HG02642 (cell line): ENCODE measurements around the gene HCN1.
"Not testable (repeated sequence)": the region's sequence is repeated elsewhere in the genome, so short reads cannot be mapped to it uniquely, and the experiment has no call there.

Source experiments
- ATAC-seq: cut with Tn5 transposase; IDR thresholded peaks from one replicate; pipeline ENCODE4 v1.9.1; 2021; ENCODE audit warnings: mild to moderate bottlenecking; ENCODE audit not compliant: unreplicated experiment, poor library complexity

Gene HCN1

GRCh38 chr5:45335346-45335745, 360.8 kb downstream of the HCN1 start:
- ATAC-seq: no peak

GRCh38 chr5:45334939-45335338, 361.2 kb downstream of the HCN1 start:
- no peak for ATAC-seq

GRCh38 chr5:45312627-45313026, 383.6 kb downstream of the HCN1 start:
- not testable (repeated sequence) for ATAC-seq

DNA sequence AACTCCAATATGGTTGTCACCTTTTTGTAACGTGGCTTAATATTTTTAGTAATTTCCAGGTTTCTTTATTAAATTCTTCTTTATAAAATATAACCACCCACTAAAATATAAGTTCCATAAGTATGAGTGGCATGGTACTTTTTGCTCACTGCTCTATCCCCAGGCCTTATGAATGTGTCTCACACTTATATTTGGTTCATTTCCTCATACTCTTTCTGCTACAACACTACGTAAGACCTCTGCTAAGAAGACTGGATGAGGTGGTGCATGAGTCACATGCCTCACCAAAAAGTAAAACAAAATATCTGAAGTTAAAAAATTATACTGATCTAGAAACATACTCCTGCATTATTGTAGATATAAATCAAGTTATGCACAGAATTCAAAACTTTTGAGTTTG, 400.9 kb downstream of the HCN1 start:
- no peak for ATAC-seq

GRCh38 chr5:45288746-45289145, 407.4 kb downstream of the HCN1 start:
- ATAC-seq: no peak

DNA sequence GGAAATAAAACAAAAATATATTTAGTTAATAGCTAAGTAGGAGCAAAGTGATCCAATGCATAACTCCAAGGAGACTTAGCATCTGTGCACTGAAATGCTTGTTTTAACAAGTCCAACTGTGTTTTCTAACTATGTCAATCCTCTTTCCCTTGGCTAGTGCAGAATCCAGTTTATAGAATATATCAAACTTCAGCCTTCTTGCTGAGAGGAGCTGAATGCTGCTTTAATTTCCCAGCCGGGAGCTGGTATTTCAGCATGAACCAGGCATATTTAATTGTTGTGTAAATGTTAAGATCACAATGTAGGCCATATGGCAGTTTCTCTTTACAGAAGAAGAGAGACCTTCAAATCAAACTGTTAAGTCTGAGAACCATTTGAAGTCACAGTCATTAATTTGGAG, 411.7 kb downstream of the HCN1 start:
- no peak for ATAC-seq

DNA sequence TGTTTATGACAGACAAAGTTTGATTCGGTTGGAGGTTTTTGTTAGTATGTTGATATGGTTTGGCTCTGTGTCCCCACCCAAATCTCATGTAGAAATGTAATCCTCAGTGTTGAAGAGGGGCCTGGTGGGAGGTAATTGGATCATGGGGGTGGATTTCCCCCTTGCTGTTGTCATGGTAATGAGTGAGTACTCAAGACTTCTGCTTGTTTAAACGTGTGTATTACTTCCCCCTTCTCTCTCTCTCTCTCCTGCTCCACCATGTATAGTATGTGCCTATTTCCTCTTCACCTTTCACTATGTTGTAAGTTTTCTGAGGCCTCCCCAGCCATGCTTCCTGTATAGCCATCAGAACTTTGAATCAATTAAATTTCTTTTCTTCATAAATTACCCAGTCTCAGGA, 415.1 kb downstream of the HCN1 start:
- ATAC-seq: no peak

DNA sequence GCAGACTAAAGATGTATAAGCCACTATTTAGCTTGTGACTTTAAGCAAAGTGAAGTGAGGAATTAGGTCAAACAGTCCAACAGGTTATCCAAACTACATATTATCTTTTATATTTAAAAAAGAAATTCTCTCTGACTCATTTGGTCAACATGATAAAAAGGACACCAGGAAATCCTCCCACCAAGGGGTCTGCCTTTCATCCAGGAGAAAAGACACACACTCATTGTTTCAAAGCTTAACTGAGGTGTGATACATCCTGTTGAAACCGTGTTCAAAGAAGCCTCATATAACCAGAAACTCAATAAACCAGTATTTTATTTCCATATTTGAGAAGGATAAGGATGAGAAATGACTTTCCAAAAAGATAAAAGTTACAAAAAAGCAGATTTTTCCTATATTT, 417.1 kb downstream of the HCN1 start:
- no peak for ATAC-seq

DNA sequence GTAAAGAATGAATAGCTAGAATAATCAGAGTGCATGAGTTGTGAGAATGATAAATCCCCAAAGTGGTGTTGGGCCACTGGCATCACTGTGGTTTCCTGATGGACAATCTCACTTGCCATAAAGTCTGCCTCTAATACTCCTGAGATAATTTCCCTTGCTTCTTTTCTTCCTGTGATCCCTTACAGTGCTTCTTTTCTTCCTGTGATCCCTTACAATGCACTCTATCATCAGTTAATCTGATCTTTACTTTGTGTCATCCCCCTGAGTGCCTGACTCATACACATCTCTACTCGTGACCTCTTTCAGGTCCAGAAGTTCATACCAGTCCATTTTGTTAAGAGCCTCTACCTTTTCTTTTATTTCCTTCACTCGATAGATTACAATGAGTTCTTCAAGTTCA, 418.3 kb downstream of the HCN1 start:
- no peak for ATAC-seq

- no peak for ATAC-seq
These were observed 421.9 kb downstream of the HCN1 start for GRCh38 chr5:45274241-45274640.

DNA sequence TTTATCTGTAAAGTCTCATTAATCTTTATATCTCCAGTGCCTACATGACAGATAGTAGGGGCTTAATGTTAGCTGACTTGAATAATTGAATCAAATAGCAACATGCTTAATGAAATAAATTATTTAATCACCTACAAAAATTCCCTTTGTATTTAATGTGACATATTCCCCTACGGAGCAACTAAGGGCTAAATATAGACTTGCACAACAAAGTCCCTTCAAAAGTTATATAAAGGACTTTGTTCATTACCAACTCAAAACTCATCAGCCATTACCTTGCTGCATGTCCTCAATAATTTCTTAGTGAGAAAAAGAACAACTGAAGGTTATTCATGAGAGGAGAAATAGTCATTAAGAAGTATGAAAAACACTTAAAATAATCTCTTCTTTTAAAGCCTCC, 424.6 kb downstream of the HCN1 start:
- ATAC-seq: no peak

- ATAC-seq: no peak
These were observed 431.7 kb downstream of the HCN1 start for GRCh38 chr5:45264447-45264846.

DNA sequence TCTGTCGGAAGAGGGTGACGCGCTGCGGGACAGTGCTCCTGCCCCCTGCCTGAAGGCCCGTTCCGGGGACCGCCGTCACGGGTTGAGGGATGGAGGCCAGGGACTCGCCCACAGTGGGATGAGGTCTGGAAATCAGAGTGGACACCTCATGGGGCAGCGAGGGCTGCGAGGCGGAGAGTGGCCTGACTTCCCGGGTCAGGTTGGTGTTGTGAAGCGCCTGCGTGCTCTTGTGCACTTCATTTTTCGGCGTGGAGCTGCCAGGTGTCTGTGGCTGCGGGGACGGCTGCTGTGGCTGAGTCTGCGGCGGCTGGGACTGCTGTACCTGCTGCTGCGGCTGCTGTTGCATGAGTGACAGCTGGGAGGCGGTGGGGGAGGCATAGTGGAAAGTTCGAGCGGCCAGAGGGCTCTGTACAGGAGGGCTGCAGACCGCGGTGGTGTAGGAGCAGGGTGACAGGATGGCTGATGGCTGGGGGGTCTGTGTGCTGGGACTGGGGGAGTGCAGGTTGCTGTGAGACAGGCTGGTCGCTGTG, 434.1 kb downstream of the HCN1 start:
- ATAC-seq: no peak

GRCh38 chr5:45261125-45261524, 435.1 kb downstream of the HCN1 start:
- no peak for ATAC-seq

- ATAC-seq: no peak
These were observed 435.9 kb downstream of the HCN1 start for GRCh38 chr5:45260292-45260691.

GRCh38 chr5:45252978-45253377, 443.2 kb downstream of the HCN1 start:
- no peak for ATAC-seq

- no peak for ATAC-seq
These were observed 443.6 kb downstream of the HCN1 start for GRCh38 chr5:45252541-45252940.

DNA sequence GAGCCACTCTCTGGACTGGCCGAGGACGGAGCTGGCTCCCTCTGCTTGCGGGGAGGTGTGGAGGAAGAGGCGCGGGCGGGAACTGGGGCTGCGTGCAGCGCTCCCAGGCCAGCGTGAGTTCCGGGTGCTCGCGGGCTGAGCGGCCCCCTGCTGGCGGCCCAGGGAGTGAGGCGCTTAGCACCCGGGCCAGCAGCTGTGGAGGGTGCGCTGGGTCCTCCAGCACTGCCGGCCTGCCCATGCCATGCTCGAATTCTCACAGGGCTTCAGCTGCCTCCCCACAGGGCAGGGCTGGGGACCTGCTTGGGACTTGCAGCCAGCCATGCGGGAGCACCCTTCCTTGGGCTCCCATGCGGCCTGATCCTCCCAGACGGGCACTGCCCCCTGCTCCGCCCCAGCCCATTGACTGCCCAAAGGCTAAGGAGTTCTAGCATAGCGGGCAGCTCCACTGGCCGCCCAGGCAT, 470.6 kb downstream of the HCN1 start:
- no peak for ATAC-seq

DNA sequence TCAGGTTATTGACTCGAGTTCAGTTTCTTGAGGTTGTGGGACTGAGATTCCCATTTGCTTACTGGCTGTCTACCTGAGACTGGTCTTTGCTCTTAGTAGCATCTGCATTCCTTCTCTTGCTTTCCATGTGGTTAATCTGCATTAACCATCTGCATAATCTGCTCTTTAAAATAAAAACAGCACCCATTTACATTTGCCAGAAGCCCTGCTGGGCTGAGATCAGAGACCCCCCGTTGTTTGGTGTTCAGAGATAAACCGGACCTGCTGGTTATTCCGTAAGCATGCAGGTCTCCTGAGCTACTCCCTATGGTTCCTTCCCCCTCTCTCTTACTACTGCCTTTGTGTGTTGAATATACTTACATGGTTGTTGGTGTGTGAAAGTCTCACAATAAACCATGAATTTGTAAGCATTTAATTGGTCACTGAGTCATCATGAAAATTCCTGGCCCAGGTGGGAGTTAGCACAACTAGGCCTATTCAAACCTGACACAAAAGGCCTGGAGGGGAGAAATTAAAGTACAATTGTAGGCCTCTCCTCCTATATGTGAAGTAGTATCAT, 490.7 kb downstream of the HCN1 start:
- no peak for ATAC-seq
